ENCODE results near the gene MYO18A.

MYO18A gene

DNA sequence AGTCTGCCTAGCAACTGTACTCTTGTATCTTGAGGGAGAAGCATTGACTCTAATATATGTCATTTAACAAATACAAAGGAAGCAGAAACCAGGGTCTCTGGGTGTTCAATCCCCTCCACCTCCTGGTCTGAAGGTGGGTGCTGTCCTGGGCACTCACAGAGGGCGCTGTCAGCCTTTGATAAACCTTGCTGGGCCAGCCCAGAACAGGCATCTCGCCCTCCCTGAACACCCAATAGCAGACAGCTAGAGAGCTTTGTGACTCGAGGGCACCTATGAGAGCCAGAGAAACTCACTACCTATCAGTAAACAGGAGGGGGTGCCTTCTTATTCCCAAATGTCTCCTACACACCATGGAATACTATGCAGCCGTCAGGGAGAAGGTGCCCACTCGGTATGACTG is 143.6 kb downstream of the MYO18A start:
- H3K4me3 ChIP-seq (ENCODE audit: low read depth, low read length), result no peak overlapping the region
- TF ChIP-seq, protein P1, sequence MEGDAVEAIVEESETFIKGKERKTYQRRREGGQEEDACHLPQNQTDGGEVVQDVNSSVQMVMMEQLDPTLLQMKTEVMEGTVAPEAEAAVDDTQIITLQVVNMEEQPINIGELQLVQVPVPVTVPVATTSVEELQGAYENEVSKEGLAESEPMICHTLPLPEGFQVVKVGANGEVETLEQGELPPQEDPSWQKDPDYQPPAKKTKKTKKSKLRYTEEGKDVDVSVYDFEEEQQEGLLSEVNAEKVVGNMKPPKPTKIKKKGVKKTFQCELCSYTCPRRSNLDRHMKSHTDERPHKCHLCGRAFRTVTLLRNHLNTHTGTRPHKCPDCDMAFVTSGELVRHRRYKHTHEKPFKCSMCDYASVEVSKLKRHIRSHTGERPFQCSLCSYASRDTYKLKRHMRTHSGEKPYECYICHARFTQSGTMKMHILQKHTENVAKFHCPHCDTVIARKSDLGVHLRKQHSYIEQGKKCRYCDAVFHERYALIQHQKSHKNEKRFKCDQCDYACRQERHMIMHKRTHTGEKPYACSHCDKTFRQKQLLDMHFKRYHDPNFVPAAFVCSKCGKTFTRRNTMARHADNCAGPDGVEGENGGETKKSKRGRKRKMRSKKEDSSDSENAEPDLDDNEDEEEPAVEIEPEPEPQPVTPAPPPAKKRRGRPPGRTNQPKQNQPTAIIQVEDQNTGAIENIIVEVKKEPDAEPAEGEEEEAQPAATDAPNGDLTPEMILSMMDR (IDR thresholded peaks at IDR 0.05; ENCODE audit: low read depth, low read length), result no peak
- DNase-seq (ENCODE audit: low read depth, low spot score), result no peak
- in situ Hi-C loops (cut with HindIII; ENCODE audit: low sequenced_read_pairs), result no loop called here

DNA sequence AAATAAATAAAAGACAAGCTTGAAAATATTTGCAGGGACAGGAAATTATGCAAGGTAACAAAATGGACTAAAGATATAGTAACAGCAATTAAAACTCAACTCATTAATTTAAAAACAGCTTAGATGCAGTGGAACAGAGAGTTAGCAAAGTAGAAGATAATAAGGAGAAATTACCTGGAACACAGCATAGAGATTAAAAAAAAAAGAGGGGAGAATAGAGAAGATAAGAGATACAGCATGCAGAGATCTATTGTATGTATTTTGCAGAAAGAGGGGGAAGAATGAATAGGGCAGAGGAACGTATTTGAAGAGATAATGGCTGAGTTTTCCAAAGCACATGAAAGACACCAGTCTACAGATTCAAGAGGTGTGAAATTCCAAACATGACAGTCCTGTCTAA is 145.7 kb downstream of the MYO18A start:
- in situ Hi-C loops (cut with HindIII; ENCODE audit: low sequenced_read_pairs), result no loop called here
- TF ChIP-seq, protein P1 (IDR thresholded peaks at IDR 0.05; ENCODE audit: low read depth, low read length), result no peak
- DNase-seq (ENCODE audit: low read depth, low spot score), result no peak
- no peak overlapping the region for H3K4me3 ChIP-seq (ENCODE audit: low read depth, low read length)

DNA sequence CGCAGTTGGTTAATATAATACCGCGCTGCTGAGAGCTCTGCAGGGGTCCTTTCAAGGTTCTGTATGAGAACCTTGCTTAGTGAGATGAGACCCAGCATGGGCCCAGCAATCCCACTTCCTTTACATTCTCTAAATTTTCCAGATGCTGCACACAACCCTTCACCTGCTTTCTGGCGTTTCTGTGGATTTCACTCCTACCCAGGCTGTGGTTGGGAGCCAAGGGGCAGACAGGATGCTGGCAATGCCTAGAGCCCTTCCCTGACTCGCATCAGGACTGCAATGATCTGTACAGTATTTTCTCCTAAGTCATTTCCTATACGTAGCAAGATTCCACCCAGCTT is 147.4 kb downstream of the MYO18A start:
- TF ChIP-seq, protein P1 (IDR thresholded peaks at IDR 0.05; ENCODE audit: low read depth, low read length), result no peak
- no peak for DNase-seq (ENCODE audit: low read depth, low spot score)
- in situ Hi-C loops (cut with HindIII; ENCODE audit: low sequenced_read_pairs), result no loop called here
- H3K4me3 ChIP-seq (ENCODE audit: low read depth, low read length), result no peak overlapping the region

DNA sequence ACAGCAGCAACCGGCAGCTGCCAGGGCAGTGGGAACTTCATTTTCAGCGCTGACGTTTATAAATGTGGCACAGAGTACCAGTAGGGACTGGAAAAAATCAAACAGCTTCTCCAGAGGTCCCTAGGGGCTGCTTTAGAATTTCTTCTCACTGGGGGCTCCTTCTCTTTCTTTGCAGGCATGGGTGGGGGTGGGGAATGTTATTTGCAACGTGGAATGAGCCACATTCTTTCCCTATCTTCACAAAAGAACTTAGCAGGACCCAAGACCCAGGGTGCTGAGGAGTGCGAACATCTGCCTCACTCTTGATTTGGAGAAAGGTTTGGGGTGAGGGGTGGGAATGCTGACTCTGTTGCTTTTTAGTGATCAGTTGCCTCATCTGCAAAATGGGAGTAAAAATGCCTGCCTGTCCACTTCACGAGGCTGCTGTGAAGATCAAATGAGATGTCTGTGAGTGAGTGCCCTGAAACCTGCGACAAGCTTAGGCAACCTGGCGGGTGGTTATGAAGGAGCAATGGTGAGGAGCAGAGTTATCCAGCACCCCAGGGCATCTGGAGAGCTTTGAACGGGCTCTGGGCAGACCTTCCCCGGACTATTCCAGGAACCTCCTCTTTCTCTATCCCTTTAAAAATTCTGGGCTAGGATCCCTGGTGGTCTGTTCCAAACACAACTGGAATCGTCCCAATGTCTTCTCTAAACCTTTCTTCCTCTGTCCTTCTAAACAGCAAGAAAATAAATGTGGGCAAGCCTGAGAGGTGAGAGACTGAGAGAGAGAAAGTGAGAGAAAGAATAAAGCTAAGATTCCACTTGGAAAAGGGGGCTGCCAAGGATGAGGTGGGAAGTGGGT is 148.0 kb downstream of the MYO18A start:
- no peak overlapping the region for H3K4me3 ChIP-seq (ENCODE audit: low read depth, low read length)
- DNase-seq (ENCODE audit: low read depth, low spot score), result no peak
- in situ Hi-C loops (cut with HindIII; ENCODE audit: low sequenced_read_pairs), result no loop called here
- TF ChIP-seq, protein P1 (IDR thresholded peaks at IDR 0.05; ENCODE audit: low read depth, low read length), result no peak

DNA sequence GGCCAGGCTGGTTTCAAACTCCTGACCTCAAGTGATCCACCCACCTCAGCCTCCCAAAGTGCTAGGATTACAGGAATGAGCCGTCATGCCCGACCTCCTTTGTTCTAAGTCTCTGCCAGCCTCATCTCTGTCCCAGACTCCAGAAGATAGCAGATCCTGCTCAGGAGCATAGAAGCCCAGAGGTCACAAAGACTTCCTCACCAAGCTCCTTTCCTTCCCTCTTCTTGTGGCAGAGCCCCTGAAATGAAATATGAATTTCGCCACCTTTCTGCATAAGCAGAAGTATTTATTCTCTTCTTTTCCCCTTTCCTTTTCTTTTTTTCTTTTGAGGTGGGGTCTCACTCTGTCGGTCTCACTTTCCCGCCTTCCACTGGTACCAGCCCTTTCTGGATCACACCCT is 148.7 kb downstream of the MYO18A start:
- no peak overlapping the region for H3K4me3 ChIP-seq (ENCODE audit: low read depth, low read length)
- DNase-seq (ENCODE audit: low read depth, low spot score), result no peak
- TF ChIP-seq, protein P1 (IDR thresholded peaks at IDR 0.05; ENCODE audit: low read depth, low read length), result no peak
- in situ Hi-C loops (cut with HindIII; ENCODE audit: low sequenced_read_pairs), result no loop called here

DNA sequence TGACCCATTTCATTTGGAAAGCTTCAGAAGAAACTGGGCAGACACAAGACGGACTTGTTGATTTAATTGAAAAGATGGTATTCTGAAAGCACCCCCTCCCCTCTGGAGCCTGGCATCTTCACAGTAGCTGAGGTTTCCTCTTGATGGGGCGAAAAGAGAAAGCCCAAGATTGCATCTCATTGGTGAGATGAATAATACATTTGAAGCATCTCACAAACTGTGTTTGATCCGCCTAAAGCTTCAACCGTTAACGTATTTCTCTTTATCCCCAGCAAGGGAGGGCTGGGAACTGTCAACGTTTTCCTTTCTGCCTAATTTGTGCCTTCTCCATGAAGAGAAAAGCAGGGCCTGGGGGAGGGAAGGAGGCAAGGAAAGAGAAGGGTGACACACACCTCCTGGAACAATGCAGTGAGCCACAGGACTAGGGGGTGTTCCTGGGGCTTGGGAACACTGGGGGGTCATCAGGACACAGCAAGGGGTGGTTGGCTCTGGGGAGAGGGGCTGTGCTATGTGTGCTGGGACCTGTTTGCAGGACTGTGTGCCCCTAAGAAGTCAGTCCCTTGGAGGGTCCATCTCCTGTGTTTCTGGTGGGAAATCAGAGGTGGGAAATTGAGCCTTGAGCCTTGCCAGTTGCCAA is 155.8 kb downstream of the MYO18A start:
- TF ChIP-seq, protein P1 (IDR thresholded peaks at IDR 0.05; ENCODE audit: low read depth, low read length), result no peak
- in situ Hi-C loops (cut with HindIII; ENCODE audit: low sequenced_read_pairs), result no loop called here
- DNase-seq (ENCODE audit: low read depth, low spot score), result no peak

More for the DNA sequence above, 155.8 kb downstream of the MYO18A start:
- H3K4me3 ChIP-seq (ENCODE audit: low read depth, low read length), result no peak overlapping the region
